Heart left ventricle (tissue), 13 donors: ENCODE measurements around the gene BDNF.

Source experiments
- CTCF ChIP-seq, 12 donors: fragments of 200-600 bp; sonication (generic) in 4 of 12; IDR thresholded peaks; one replicate each; pipeline versions ENCODE4 v1.5.0 to v1.8.0; 2018 to 2022; ENCODE audit warnings: antibody characterized with exemption in 12 of 12, mild to moderate bottlenecking in 5 of 12
- POLR2A ChIP-seq, 2 donors: fragments of 450-650 bp; IDR thresholded peaks; one replicate each; pipeline ENCODE4 v1.6.1; 2017; ENCODE audit warnings: antibody characterized with exemption in 2 of 2, mild to moderate bottlenecking in 2 of 2, moderate library complexity in 2 of 2
- donor health status: ischemic (EF 13 %, LVEDD 7.1; RV severe dilation, severe dysfunction).
- donor health status: DM: no; HTN: yes; CAD: no.
- donor health status: DM: no; HTN: no; CAD: no.
- donor health status: ischemic (EF 25% LVEDD 6.9; RV normal size, moderate dysfunction).
- donor health status: ischemic (EF 25% LVEDD 5.7; RV mildly dilated, moderate dysfunction).
- donor health status: ischemic (EF 35%, LVEDD 5.7; RV mildly dilated, moderate dysfunction).
- donor health status: nonischemic (EF 11% LVEDD 7.7; RV severe dilation, severe dysfunction).
- donor health status: DM: yes; HTN: yes; CAD: no.
- donor health status: PGD.
- donor health status: ischemic (EF 29% LVEDD 5.4; RV normal size, mild dysfunction).
- donor health status: nonischemic (EF 23%, LVEDD 6.1; RV moderate dilation, normal function).

DNA sequence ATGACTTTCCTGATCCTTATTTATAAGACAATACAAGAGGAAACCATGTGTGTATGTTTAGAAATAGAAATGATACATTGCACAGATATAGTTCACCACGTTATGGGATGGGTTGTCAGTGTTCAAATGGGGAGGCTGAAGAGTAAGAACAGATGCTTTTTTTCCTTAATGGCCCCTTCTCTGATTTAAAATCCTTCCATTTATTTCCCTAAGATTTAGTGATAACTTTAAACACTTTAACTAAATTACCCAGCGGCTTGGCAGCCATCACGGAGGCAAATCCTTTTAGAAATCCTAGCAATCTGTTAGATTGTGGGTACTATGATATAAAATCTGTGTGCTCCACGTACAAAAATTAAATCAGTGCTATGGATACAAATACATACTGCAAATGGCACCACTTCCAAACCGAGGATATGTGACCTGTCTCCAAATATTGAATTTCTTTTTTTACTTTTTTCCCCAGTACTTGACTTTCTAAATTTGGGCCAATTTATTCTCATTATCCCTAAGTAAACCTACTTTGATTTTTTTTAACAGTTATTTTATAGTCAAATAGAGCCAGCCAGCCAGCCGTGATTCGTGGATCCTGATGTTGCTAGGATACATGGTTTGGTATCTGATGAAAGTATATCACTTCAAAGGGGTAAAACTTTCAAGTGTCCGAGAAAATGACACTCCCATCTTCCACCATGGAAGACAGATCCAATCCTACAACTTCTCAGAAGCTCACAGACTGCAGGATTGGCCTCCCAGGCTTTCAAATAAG is 46.1 kb downstream of the BDNF start:
- TF ChIP-seq CTCF (IDR thresholded peaks at IDR 0.05) (no peak), POLR2A (IDR thresholded peaks at IDR 0.05) (no peak)
